Esophagus squamous epithelium (tissue), 4 donors: ENCODE data around the gene SH2D1A.

Source experiments
- CTCF ChIP-seq, 6 experiments: fragments of 450-650 bp in 4 of 6; fragments of 200-600 bp in 2 of 6; sonication (generic) in 2 of 6; IDR thresholded peaks; one replicate each; pipeline ENCODE4 v1.5.1; 2016 to 2019; ENCODE audit warnings: antibody characterized with exemption in 6 of 6, mild to moderate bottlenecking in 4 of 6, moderate library complexity in 4 of 6
- POLR2A ChIP-seq, 4 donors: fragments of 450-650 bp; IDR thresholded peaks; one replicate each; pipeline ENCODE4 v1.6.1; 2017; ENCODE audit warnings: antibody characterized with exemption in 4 of 4, mild to moderate bottlenecking in 4 of 4, moderate library complexity in 3 of 4

GRCh38 chrX:124346117-124346876 lies at the start of gene SH2D1A:
- no peak for TF ChIP-seq CTCF (IDR thresholded peaks at IDR 0.05)
- TF ChIP-seq POLR2A (IDR thresholded peaks at IDR 0.05), result peak in 1 of 4 donors; percentile 43
